Skin of body (tissue), 2 donors: ENCODE measurements around the gene EPB41L4A. TPM values are rescaled to one million over a fixed set of nuclear protein-coding genes. Genes with fewer than 3 reads are reported as not detected.

Source experiments
- DNase-seq: peaks from one replicate; lab custom pipeline; 2025; lab: John Stamatoyannopoulos, UW
- total RNA-seq: library from RNA; depleted of rRNA; stranded (reverse); fragments of >200 nt; gene quantifications from one replicate; pipeline ENCODE4 v1.2.3, GENCODE V29; 2014

Gene EPB41L4A
- total RNA-seq, 1 donor from 2014 or later: 9.8 TPM

- no peak for DNase-seq
Observed at GRCh38 chr5:112161392-112161748, 257.7 kb downstream of the EPB41L4A start.

- DNase-seq: peak; percentile 93
Observed at GRCh38 chr5:112160652-112161391, 258.3 kb downstream of the EPB41L4A start.

- no peak for DNase-seq
Observed at GRCh38 chr5:112159435-112159834, 259.6 kb downstream of the EPB41L4A start.

DNA sequence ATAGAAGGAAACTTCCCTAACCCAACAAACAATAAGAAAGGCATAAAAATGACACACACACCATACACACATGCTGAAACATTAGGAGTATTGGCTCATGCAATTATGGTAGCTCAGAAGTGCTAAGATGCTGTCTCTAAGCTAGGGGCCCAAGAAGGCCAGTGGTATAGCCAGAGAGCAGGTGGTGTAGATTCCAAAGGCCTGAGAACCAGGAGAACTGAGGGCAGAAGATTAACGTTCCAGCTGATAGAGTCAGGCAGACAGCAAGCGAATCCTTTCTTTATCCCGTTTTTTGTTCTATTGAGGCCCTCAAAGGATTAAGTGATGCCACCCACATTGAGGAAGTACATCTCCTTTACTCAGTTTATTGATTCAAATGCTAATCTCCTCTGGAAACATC lies 262.9 kb downstream of the EPB41L4A start:
- DNase-seq: no peak

- no peak for DNase-seq
Observed at GRCh38 chr5:112154940-112155686, 264.0 kb downstream of the EPB41L4A start.

DNA sequence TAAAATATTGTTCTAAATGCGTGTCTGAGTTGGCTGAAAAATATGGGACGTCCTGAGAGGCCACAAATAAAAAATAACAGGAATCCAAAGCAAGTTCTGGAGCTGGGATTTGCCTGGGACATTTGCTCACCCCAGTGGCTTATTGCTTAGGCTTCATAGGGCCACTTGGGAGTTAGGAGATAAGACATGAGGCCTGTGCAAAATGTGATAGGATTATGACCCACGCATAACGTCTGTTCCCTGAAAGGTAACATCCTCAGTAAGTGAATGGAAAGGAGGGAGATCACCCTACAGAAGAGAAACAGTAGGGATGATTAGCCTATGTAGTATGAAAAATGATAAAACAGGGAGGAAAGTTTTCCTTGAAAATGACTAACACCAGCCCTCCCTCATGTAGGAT lies 269.4 kb downstream of the EPB41L4A start:
- no peak for DNase-seq

- peak; percentile 84 for DNase-seq
Observed at GRCh38 chr5:112146323-112147226, 272.5 kb downstream of the EPB41L4A start.

DNA sequence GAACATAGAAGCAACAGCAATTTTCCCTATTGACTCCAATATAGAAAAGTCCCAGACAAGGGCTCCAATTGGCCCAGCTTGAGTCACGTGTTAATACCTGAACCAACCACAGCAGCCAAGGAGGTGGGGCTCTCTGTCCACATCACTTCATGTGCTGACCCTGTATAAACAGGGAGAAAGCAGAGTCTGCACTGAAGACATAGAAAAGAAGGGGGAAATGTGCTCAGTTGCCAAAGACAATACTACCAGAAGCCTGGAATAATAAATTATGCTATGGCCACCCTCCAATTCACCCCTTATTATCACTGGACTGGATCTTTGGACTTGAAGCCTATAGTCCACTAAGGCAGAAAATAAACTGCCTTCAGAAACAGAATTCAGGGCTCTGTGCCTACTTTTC lies 275.4 kb downstream of the EPB41L4A start:
- DNase-seq: no peak

DNA sequence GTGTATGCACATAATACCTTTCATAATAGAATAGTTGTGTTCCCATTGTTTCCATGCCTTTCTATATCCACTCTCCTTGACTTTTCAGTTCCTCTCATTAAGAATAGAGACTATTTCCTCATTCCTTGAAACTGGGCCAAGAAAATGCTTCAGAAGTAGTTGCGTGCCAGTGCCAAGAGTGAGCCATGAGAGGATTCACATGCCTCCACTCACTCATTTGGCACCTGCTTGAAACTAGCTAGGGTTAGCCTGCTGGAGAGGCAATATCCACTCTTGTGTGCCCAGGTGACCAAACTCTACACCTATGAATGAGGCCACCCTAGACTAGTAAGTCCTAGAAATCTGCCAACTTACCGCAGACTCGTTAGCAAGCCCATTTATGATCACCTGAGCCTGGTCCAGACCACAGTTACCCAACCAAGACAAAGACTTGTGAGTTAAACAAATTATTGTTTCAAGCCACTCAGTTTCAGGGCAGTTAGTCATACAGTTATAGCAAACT lies 276.3 kb downstream of the EPB41L4A start:
- DNase-seq: peak; percentile 29

DNA sequence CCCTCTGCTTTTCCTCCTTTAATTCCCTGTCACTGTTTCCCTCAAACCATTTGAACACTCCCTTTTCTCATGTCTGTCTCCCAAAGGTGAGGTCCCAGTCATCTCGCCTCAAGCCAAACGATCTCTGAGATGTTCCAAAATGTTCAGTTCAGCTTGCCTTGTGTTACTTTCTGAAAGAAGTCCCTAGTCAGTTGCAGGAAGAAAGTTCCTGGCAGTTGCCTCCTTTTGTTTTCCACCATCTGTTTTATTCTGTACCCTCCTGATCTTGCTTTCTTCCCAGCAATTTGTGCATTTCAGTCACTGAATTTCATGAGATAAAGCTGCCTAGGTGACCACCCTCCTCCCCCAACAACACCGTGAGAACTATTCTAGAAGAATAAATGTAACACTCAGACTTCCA lies 277.5 kb downstream of the EPB41L4A start:
- DNase-seq: no peak

GRCh38 chr5:112138526-112138925 lies 280.6 kb downstream of the EPB41L4A start:
- DNase-seq: no peak

GRCh38 chr5:112136773-112137172 lies 282.3 kb downstream of the EPB41L4A start:
- DNase-seq: no peak

- no peak for DNase-seq
Observed at GRCh38 chr5:112127861-112128260, 291.2 kb downstream of the EPB41L4A start.

- no peak for DNase-seq
Observed at GRCh38 chr5:112126982-112127381, 292.1 kb downstream of the EPB41L4A start.

- peak; percentile 66 for DNase-seq
Observed at GRCh38 chr5:112125903-112126302, 293.2 kb downstream of the EPB41L4A start.

- DNase-seq: no peak
Observed at GRCh38 chr5:112124788-112125187, 294.3 kb downstream of the EPB41L4A start.

- no peak for DNase-seq
Observed at GRCh38 chr5:112123086-112123485, 296.0 kb downstream of the EPB41L4A start.

DNA sequence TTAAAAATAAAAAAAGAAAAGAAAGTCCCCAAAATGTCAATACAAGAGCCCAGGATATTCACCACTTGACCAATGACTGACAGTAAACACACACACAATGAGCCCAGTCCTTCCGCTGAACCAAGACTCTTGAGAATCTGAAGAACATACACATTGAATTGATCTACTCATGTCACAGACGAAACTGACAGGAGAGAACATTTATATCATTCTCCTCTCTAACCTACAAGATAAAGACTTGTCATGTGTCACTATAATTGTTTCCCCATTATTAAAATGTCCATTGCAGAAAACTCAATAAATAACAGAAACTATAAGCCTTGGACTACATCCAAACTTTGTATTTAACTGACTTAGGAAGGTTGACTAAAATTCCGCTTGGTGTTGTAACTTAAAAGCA lies 296.7 kb downstream of the EPB41L4A start:
- DNase-seq: no peak

- DNase-seq: no peak
Observed at GRCh38 chr5:112121258-112121657, 297.8 kb downstream of the EPB41L4A start.

GRCh38 chr5:112119969-112120368 lies 299.1 kb downstream of the EPB41L4A start:
- DNase-seq: no peak

DNA sequence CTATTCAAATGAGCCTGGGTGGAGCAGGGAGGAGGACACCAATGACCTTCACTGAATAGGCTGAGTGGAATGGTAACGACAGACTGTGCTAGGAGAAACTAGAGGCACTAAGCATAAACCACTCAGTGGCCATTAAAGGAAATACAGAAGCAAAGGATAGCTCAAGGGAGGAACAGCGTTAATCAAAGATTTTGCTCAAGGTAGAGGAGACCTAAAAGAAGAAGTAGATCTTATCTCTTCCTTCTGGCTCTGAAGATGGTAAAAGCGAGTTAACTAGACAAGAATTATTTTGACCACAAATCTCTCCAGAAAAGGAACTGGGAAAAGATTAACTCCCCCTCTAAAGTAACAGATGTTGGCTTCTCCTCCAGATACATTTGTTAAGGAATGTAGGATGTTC lies 299.6 kb downstream of the EPB41L4A start:
- no peak for DNase-seq

- no peak for DNase-seq
Observed at GRCh38 chr5:112117551-112117950, 301.5 kb downstream of the EPB41L4A start.
